ENCODE measurements around the gene STEAP1B. TPM values are rescaled to one million over a fixed set of nuclear protein-coding genes. Genes with fewer than 3 reads are reported as not detected.

The STEAP1B gene
- total RNA-seq, 2 experiments from 2014 or later: 0.69 to 2.1 TPM

GRCh38 chr7:22442187-22442881, 57.7 kb downstream of the STEAP1B start:
- H4K20me1 ChIP-seq (ENCODE audit: insufficient read depth, low read length): no peaks in the 10 kb centered on the region
- no peak for TF ChIP-seq EZH2phosphoT487 (IDR thresholded peaks at IDR 0.05; ENCODE audit: borderline replicate concordance, low read depth, low read length)
- no peak for TF ChIP-seq CTCF (conservative IDR thresholded peaks at IDR 0.05; ENCODE audit: low read length)
- peak overlapping the region; percentile 86; the same call in 1 of the 2 replicates for H2AFZ ChIP-seq (ENCODE audit: low read length)
- peaks cover 6% of the 10 kb centered on the region; the same call in 1 of the 2 replicates for H3K36me3 ChIP-seq (ENCODE audit: insufficient read depth, low read length)
- intact Hi-C loops (cut with micrococcal nuclease; ENCODE audit: unreplicated experiment): no loop called here
- peaks cover 4% of the 10 kb centered on the region; the same call in 1 of the 2 replicates for H3K9me3 ChIP-seq (ENCODE audit: low read length)
- H3K79me2 ChIP-seq (ENCODE audit: insufficient read depth, low read depth, low read length): no peaks in the 10 kb centered on the region
- H3K9me2 ChIP-seq (ENCODE audit: insufficient read depth, low read length): no peaks in the 10 kb centered on the region
- DNase-seq (ENCODE audit: low spot score): no peak
- ChIA-PET CTCF (ENCODE audit: unreplicated experiment) (no interaction called here), POLR2A (interaction anchor here (0.5 to 6.7 kb wide), 11 partner anchors 7 to 337 kb away, joined by 3 to 156 read pairs (median 4); no protein-coding TSS in a partner anchor)
- no peak overlapping the region for H3K4me3 ChIP-seq (ENCODE audit: low read depth, low read length, poor library complexity, severe bottlenecking)
- H3K27ac ChIP-seq (ENCODE audit: low read depth, low read length, poor library complexity, severe bottlenecking): peak overlapping the region; percentile 98
- BruUV-seq (replicated peaks): no TSS peak
- H3K4me1 ChIP-seq (ENCODE audit: insufficient read depth, low read length, poor library complexity, severe bottlenecking): peaks cover 98% of the 10 kb centered on the region
- H3K4me2 ChIP-seq (ENCODE audit: low read length): peak overlapping the region; percentile 73; the same call in 1 of the 2 replicates

GRCh38 chr7:22441157-22441556, 58.8 kb downstream of the STEAP1B start:
- intact Hi-C loops (cut with micrococcal nuclease; ENCODE audit: unreplicated experiment): no loop called here

More at GRCh38 chr7:22441157-22441556, 58.8 kb downstream of the STEAP1B start:
- Histone ChIP-seq H3K27ac (ENCODE audit: low read depth, low read length, poor library complexity, severe bottlenecking) (peak overlapping the region; percentile 98), H3K79me2 (ENCODE audit: insufficient read depth, low read depth, low read length) (no peaks in the 10 kb centered on the region), H4K20me1 (ENCODE audit: insufficient read depth, low read length) (no peaks in the 10 kb centered on the region), H2AFZ (ENCODE audit: low read length) (peak overlapping the region; percentile 86), H3K4me1 (ENCODE audit: insufficient read depth, low read length, poor library complexity, severe bottlenecking) (peaks cover 98% of the 10 kb centered on the region), H3K4me3 (ENCODE audit: low read depth, low read length, poor library complexity, severe bottlenecking) (no peak overlapping the region), H3K4me2 (ENCODE audit: low read length) (peak overlapping the region; percentile 73; the same call in 1 of the 2 replicates), H3K9me3 (ENCODE audit: low read length) (peaks cover 5% of the 10 kb centered on the region; the same call in 1 of the 2 replicates), H3K9me2 (ENCODE audit: insufficient read depth, low read length) (no peaks in the 10 kb centered on the region), H3K36me3 (ENCODE audit: insufficient read depth, low read length) (peaks cover 6% of the 10 kb centered on the region; the same call in 1 of the 2 replicates)
- ChIA-PET POLR2A (interaction anchor here (0.6 to 6.7 kb wide), 7 partner anchors 10 to 528 kb away, joined by 3 to 156 read pairs (median 8); no protein-coding TSS in a partner anchor), CTCF (ENCODE audit: unreplicated experiment) (no interaction called here)
- TF ChIP-seq CTCF (conservative IDR thresholded peaks at IDR 0.05; ENCODE audit: low read length) (no peak), EZH2phosphoT487 (IDR thresholded peaks at IDR 0.05; ENCODE audit: borderline replicate concordance, low read depth, low read length) (no peak)
- no TSS peak for BruUV-seq (replicated peaks)
- DNase-seq (ENCODE audit: low spot score): no peak
